Urinary bladder (tissue), 4 donors: ENCODE results near the gene GTF3C5. TPM values are rescaled to one million over a fixed set of nuclear protein-coding genes. Genes with fewer than 3 reads are reported as not detected.

ENCODE experiments used
- DNase-seq: peaks from one replicate; pipeline ENCODE4 v3.0.0-alpha.2; 2015; ENCODE audit errors: extremely low spot score
- H3K27ac ChIP-seq: one replicate; pipeline ENCODE4 v1.5.1; 2013; ENCODE audit warnings: low read depth, mild to moderate bottlenecking, moderate library complexity
- H3K36me3 ChIP-seq: one replicate; pipeline ENCODE4 v1.6.1; 2013; ENCODE audit warnings: mild to moderate bottlenecking, moderate library complexity; ENCODE audit not compliant: insufficient read depth
- H3K4me1 ChIP-seq: one replicate; pipeline ENCODE4 v1.6.1; 2013; ENCODE audit warnings: mild to moderate bottlenecking, moderate library complexity; ENCODE audit not compliant: insufficient read depth
- H3K4me3 ChIP-seq: one replicate; pipeline ENCODE4 v1.5.1; 2013; ENCODE audit warnings: low read depth, low read length
- WGBS: extraction: QIAGEN DNeasy Blood & Tissue Kit; methylation state at CpG from one replicate; pipeline ENCODE4 v1.1.7; 2013; 5-methylcytosine and 5-hydroxymethylcytosine counted together
- polyA plus RNA-seq: library from polyadenylated mRNA; stranded (reverse); fragments of 200-250 nt; gene quantifications from one replicate; pipeline ENCODE4 v1.2.3, GENCODE V29; 2013
- total RNA-seq: library from RNA; depleted of rRNA; stranded (reverse); fragments of >200 nt; gene quantifications from one replicate; pipeline ENCODE4 v1.2.3, GENCODE V29; 2014
- donor health status: healthy with polysubstance abuse.
- donor health status: healthy.

Gene GTF3C5, protein sequence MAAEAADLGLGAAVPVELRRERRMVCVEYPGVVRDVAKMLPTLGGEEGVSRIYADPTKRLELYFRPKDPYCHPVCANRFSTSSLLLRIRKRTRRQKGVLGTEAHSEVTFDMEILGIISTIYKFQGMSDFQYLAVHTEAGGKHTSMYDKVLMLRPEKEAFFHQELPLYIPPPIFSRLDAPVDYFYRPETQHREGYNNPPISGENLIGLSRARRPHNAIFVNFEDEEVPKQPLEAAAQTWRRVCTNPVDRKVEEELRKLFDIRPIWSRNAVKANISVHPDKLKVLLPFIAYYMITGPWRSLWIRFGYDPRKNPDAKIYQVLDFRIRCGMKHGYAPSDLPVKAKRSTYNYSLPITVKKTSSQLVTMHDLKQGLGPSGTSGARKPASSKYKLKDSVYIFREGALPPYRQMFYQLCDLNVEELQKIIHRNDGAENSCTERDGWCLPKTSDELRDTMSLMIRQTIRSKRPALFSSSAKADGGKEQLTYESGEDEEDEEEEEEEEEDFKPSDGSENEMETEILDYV
- total RNA-seq (23.2 TPM), polyA plus RNA-seq (50.3 TPM)

DNA sequence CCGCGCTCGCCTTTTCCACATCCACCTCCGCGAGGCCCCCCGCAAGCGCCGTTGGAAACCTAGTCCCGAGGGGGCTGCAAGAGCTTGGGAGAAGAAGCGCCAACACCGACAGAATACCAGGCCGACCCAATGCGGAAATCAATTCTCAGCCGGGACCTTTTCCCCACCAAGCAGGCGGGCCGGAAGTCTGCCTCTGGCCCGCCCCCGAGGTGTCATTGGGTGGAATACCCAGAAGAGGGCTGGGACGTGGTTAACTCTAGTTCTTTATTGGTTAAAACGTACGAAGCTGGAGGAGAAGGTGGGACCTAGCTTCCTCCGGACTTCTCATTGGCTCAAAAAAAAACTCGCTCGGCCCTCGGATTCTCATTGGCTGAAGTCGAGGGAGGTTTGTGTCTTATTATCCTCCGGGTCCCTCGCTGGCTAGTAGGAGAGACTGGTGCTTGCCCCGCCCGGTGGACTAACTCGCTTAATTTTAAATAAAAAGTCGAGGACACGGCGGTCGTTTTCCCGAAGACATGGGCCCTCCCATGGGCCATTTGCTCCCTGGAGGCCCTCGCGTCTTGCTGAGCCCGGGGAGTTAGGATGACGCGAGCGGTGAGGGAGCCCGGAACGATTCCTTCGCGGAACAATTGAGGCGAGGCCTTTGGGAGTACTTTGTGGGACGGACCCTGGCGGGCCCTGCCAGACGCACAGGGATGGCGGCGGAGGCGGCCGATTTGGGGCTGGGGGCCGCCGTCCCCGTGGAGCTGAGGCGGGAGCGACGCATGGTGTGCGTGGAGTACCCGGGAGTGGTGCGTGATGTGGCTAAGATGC, at the start of gene GTF3C5:
Gene GTF3C5, plus strand, starts transcription at position 681 of the 813 bp plus-strand sequence. Its CDS starts 15 bp downstream, at position 696.
- Histone ChIP-seq H3K36me3 (no peaks in the 10 kb centered on the region), H3K4me1 (peaks cover 4% of the 10 kb centered on the region), H3K27ac (peak within 1 kb of the TSS; percentile 91), H3K4me3 (peak within 1 kb of the TSS; percentile 81)
- under 1% methylated on average over 63 of the region's 63 CpGs for WGBS
- DNase-seq, result peak; percentile 99

DNA sequence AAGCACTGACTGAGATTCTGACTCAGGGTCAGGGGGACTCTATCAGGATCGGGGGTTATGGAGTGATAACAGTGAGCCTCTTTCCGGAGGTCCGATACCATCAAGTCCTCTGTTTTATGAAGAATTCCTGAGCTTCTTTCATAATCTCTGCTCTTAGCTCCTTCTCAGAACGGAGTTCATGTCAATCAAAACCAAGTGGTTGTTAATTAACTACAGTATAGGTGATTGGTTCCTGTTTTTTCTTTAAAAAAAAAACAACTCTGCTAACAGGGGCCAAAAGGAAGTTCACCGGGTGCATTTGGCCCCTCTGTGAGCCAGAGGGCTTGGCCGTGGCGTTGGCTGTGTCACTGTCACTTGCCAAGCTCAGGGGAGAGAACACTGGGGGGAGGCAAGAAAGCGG, 48.3 kb upstream of the GTF3C5 start:
- no peaks in the 10 kb centered on the region for H3K36me3 ChIP-seq

DNA sequence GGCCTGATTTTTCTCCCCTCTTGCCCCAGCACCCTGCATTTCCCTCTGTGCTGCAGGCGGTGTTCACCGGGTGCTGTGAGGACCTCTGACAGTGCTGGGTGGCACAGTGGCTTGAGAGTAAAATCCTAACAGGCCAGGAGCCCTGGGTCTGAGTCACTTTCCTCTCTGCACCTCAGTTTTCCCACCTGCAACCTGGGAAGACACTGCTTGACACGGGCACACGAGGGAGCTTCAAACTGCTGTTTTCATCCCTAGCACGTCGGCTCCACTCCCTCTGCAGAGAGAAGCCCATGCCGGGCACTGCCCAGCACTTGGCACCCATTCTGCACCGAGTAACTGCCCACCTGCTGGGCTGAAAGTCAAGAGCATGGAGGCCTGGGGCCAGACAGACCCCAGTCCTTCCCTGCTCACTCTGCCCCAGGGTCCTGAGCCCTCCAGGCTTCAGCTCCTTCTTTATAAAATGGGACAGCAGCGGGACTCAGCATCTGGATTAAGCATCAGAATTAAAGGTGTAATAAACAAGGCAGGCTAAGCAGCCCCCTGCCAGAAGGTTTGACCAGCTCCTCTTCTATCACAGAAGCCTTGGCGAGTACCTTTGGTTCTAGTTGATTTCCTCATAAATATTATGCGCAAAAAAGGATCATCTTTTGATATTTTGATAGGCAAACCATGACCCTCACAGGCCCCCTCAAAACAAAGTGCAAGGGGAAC, 47.2 kb upstream of the GTF3C5 start:
- Histone ChIP-seq H3K4me1 (no peaks in the 10 kb centered on the region), H3K4me3 (no peak overlapping the region), H3K27ac (no peak overlapping the region), H3K36me3 (no peaks in the 10 kb centered on the region)
- 74% methylated on average over 11 of the region's 11 CpGs for WGBS
- DNase-seq, result no peak

More for the DNA sequence above, 48.3 kb upstream of the GTF3C5 start:
- Histone ChIP-seq H3K27ac (no peak overlapping the region), H3K4me1 (no peaks in the 10 kb centered on the region), H3K4me3 (no peak overlapping the region)
- DNase-seq, result no peak
- 48% methylated on average over 8 of the region's 8 CpGs for WGBS

DNA sequence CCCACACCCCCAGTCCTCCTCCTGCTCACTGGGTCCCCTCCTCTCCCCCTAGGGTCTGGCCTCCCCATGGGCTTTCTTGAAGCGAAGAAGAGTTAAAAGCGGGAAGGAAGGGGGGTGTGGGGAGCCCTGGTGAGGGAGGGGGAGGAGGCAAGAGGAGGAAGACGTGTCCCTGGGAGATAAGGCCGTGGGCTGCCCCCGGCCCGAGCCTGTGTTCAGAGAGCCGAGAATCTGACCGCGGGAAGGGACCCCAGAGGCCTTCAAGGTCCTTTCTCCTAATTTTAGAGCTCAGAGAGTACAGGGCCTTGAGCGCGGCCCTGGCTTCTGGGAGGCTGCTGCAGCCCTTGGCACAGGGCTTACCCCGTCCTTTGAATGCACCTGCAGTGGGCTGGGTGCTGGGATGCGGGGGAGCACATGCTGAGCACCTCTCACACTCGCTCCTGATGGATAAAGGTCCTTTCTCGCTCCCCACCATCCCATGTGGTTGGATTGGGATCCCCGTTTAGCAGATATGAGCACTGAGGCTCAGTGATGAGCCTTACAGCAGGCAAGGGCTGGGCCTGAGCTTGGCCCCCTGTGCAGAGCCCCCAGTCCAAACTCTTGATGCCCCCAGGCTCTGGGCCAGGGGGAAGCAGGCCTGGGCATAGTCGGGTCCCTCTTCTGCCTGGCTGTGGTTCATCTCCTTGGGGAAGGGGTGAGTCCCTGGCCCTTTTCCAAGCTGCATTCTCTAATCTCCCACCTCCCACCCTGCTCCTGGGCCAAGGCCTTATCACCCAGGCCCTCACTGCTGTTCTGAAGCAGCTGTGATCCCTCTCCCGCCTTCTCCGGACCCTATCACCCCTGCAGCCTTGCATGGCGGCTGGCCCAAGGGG, 46.4 kb upstream of the GTF3C5 start:
- WGBS, result 49% methylated on average over 20 of the region's 20 CpGs
- H3K27ac ChIP-seq, result no peak overlapping the region
- no peaks in the 10 kb centered on the region for H3K4me1 ChIP-seq
- H3K4me3 ChIP-seq, result no peak overlapping the region
- no peaks in the 10 kb centered on the region for H3K36me3 ChIP-seq
- no peak for DNase-seq

DNA sequence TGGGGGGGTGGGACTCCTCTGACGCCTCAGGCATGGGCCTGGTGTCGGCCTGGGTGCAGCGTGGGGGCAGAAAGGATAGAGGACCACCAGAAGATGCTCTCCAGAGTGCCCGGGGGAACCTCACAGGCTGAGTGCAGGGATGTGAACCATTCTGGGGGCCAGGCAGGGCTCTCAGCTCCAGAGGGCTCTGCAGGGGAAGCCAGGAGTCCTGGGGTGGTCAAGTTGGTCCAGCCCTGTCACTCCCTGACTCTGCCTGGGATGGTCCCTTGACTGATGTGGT, 45.8 kb upstream of the GTF3C5 start:
- no peaks in the 10 kb centered on the region for H3K36me3 ChIP-seq
- no peak overlapping the region for H3K27ac ChIP-seq
- no peaks in the 10 kb centered on the region for H3K4me1 ChIP-seq
- WGBS, result 30% methylated on average over 4 of the region's 4 CpGs
- no peak for DNase-seq
- H3K4me3 ChIP-seq, result no peak overlapping the region

DNA sequence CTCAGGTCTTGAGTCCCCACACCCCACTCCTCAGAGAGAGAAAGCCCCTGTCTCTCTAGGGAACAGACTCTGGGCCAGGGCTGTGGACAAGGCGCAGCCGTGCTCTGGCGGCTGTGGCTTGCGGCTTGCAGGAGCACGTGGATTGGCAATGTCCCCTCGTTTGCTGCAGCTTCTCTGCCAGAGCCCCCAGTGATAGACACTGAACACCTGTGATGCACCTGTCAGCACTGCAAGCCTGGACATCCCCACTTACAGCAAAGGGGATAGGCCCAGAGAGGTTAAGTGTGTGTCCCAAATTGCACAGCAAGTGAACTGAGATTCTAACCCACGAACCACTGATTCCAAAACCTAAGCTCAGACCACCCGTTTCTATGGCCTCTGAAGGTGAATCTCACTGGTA, 45.3 kb upstream of the GTF3C5 start:
- WGBS, result 73% methylated on average over 8 of the region's 8 CpGs
- H3K27ac ChIP-seq, result no peak overlapping the region

DNA sequence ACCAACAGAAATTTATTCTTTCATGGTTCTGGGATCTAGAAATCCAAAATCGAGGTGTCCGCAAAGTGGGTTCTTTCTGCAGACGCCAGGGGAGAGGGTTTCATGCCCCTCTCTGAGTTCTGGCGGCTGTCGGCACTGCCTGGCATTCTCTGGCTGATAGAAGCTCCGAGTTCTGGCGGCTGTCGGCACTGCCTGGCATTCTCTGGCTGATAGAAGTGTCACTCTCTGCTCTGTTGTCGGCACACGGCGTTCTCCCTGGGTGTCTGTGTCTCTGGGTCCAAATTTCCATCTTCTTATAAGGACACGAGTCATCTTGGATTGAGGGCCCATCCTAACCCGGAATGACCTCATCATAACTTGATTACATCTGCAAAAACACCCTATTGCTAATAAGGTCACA, 44.7 kb upstream of the GTF3C5 start:
- no peak for DNase-seq
- no peaks in the 10 kb centered on the region for H3K4me1 ChIP-seq
- H3K4me3 ChIP-seq, result no peak overlapping the region
- no peak overlapping the region for H3K27ac ChIP-seq
- WGBS, result 85% methylated on average over 13 of the region's 13 CpGs
- H3K36me3 ChIP-seq, result no peaks in the 10 kb centered on the region

More for the DNA sequence above, 45.3 kb upstream of the GTF3C5 start:
- Histone ChIP-seq H3K4me3 (no peak overlapping the region), H3K4me1 (no peaks in the 10 kb centered on the region), H3K36me3 (no peaks in the 10 kb centered on the region)
- no peak for DNase-seq

DNA sequence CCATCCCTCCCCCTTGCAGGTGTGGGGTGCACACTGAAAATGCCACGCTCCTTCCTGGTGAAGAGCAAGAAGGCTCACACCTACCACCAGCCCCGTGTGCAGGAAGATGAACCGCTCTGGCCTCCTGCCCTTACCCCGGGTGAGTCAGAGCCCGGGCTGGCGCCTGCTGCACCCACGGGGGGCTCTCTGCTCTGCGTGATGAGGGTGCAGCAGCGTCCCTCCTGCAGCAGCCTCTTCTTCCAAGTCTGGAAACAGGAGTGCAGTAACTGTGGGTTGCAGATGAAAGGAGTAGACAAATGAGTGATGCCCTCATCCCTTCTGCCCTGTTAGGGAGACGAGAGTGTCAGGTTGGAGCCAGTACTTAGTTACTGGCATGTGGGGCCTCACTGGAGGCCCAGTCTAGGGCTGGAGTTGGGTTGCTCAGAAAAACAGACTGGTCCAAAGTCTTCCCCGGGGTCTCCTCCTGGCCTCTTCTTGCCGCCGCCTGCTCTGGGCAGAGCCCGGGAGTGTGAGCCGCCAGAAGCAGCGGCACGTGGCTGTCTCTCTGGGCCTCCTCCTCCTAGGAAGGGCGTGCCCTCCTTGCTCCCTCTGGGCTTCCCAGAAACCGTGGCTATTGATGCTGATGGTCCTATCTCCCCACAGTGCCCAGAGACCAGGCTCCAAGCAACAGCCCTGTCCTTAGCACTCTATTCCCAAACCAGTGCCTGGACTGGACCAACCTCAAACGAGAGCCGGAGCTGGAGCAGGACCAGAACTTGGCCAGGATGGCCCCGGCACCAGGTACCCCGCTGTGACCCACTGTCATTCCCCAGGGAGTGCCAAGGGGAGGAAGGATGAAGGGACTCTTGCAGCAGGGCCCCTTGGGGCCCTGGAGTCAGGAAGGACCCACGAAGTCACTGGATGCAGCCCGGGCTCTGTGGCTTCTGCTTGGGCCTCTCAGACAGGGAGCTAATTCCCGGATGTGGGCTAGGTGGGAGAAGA, 43.9 kb upstream of the GTF3C5 start:
- H3K36me3 ChIP-seq, result no peaks in the 10 kb centered on the region
- no peak overlapping the region for H3K27ac ChIP-seq
- H3K4me1 ChIP-seq, result no peaks in the 10 kb centered on the region
- 52% methylated on average over 26 of the region's 26 CpGs for WGBS
- H3K4me3 ChIP-seq, result no peak overlapping the region
- no peak for DNase-seq

DNA sequence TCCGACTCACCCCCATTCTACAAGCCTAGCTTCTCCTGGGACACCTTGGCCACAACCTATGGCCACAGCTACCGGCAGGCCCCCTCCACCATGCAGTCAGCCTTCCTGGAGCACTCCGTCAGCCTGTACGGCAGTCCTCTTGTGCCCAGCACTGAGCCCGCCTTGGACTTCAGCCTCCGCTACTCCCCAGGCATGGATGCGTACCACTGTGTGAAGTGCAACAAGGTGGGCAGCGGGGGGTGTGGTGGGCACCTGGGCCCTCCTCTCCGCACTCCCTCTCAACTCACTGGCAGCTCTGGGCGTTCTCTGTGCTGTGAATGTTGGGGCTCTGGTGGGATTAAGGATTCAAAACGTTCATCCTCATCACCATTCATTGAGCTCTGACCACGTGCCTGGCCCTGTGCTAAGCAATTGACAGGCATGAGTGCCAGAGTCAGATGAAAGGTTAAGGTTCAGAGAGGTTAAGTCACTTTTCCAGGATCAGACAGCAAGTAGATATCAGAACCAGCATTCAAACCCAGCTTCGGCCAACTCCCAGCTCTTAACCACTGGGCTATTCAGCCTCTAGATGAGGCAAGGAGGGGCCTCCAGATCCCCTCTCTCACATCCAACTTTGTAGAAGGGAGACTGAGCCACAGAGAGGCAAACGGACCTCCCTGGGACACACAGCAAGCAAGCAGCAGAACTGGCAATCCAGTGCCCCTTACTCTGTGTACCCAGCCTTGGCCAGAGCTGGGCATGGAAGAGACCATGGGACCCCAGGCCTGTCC, 42.4 kb upstream of the GTF3C5 start:
- H3K36me3 ChIP-seq, result no peaks in the 10 kb centered on the region
- H3K4me1 ChIP-seq, result no peaks in the 10 kb centered on the region
- no peak overlapping the region for H3K4me3 ChIP-seq
- no peak for DNase-seq
- no peak overlapping the region for H3K27ac ChIP-seq
- 78% methylated on average over 14 of the region's 14 CpGs for WGBS

DNA sequence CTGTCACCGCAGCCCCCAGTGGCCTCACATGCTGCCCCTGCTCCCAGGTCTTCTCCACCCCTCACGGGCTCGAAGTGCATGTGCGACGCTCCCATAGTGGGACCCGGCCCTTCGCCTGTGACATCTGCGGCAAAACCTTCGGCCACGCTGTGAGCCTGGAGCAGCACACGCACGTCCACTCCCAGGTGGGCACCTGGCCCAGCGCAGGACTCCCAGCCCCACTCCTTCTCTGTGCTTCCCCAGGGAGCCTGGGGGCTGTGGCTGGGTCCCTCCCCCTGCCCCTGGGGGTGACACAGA, 41.8 kb upstream of the GTF3C5 start:
- Histone ChIP-seq H3K4me3 (no peak overlapping the region), H3K27ac (no peak overlapping the region), H3K36me3 (no peaks in the 10 kb centered on the region), H3K4me1 (no peaks in the 10 kb centered on the region)
- DNase-seq, result no peak
- WGBS, result 88% methylated on average over 13 of the region's 13 CpGs

DNA sequence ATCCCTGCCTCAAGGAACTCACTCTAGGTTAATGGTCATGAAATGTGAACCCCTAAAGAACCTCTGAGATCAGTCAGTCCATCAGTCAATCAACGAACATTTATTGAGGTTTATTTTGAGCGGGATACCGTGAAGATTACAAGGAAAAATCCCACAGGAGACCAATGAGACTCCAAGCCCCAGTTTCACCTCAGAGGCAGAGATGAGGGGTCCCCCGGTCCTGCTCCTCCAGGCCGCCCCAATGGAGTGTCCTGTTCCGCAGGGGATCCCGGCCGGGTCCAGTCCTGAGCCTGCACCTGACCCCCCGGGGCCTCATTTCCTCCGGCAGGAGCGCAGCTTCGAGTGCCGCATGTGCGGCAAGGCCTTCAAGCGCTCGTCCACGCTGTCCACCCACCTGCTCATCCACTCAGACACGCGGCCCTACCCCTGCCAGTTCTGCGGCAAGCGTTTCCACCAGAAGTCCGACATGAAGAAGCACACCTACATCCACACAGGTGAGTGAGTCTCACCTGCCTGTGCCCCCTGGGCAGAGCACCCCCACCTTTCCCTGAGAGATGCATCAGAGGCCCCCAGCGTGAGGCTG, 41.3 kb upstream of the GTF3C5 start:
- H3K4me3 ChIP-seq, result no peak overlapping the region
- H3K4me1 ChIP-seq, result no peaks in the 10 kb centered on the region
- no peak overlapping the region for H3K27ac ChIP-seq
- DNase-seq, result no peak
- no peaks in the 10 kb centered on the region for H3K36me3 ChIP-seq
- whole genome bisulfite sequencing, result 83% methylated on average over 23 of the region's 23 CpGs
